G401 (cell line): ENCODE results near the gene OGG1. TPM values are rescaled to one million over a fixed set of nuclear protein-coding genes. Genes with fewer than 3 reads are reported as not detected.

Source experiments
- DNase-seq: peaks from one replicate; pipeline ENCODE4 v3.0.0-alpha.2; 2015; ENCODE audit warnings: low spot score
- in situ Hi-C: cut with HindIII; loops from 2 replicates; pipeline ENCODE4 v1.10.0; 2016; ENCODE audit warnings: low sequenced_read_pairs, mixed read lengths
- total RNA-seq: library from RNA; depleted of rRNA; stranded (reverse); fragments of >200 nt; shearing (Covaris generic); gene quantifications from 2 replicates; pipeline ENCODE4 v1.2.3, GENCODE V29; 2014

Gene OGG1
- total RNA-seq, 1 experiment from 2014 or later = 35.3 TPM

DNA sequence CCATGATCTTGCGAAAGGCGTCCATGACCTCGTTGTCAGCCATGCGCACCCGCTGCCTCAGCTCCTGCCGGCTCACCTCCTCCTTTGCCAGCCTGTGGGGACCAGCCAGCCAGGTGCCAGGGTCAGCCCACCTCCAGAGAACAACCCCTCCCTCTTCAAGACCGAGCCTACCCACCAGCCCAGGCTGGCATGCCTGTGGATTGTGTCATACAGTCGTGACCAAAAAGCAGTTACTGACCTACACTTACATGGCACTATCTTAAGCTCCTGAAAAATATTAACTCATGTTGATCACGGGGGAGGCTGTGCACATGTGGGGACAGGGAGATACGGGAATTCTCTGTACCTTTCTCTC lies 30.7 kb downstream of the OGG1 start:
- in situ Hi-C loops = no loop called here
- DNase-seq = no peak

DNA sequence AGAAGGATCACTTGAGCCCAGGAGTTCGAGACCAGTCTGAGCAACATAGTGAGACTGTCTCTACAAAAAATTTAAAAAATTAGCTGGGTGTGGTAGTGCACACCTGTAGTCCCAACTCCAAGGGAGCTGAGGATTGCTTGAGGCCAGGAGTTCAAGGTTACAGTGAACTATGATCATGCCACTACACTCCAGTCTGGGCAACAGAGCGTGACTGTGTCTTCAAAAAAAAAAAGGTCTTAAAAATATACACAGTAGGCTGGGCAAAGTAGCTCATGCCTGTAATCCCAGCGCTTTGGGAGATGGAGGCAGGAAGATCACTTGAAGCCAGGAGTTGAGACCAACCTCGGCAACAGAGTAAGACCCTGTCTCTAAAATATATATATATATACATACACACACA lies 31.2 kb downstream of the OGG1 start:
- DNase-seq = no peak
- in situ Hi-C loops = no loop called here

DNA sequence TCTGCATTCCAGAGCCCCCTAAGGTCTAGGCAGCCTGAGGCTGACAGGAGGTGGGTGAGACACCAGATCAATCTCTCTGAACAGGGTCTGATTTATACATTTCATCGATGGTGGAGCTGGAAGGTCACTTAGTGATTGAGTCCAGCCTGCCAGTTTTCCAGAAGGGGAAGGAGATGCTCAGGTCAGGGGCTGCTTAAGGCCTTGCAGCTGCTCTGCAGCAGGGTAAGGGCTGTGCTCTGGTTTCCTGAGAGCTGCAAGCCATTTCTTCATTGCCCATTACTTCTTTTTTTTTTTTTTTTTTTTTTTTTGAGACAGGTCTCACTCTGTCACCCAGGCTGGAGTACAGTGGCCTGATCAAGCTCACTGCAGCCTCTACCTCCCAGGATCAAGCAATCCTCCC lies 31.8 kb downstream of the OGG1 start:
- no peak for DNase-seq
- in situ Hi-C loops = no loop called here

DNA sequence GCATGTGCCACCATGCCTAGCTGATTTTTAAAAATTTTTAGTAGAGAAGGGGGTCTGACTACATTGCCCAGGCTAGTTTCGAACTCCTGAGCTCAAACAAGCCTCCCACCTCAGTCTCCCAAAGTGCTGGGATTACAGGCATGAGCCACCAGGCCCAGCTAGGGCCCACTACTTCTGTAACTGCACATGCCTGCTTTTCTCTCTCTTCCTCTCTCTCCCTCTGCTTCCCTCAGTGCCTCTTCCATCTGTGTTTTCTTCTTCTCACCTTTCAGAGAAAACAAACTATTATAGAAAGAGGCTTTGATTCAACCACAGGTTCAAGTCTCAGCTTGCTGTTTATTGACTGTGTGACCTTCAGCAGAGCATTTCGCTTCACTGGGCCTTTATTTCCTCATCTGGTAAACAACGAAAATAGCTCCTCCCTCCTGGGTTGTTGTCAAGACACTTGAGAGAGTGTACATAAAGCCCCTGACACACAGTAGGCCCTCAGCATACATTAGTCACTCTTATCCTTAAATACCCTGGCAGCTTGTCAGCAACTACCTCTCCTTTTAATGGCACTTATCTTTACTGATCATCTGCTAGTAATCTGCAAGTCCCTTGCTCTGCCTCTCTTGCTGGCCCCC lies 32.3 kb downstream of the OGG1 start:
- in situ Hi-C loops = no loop called here
- no peak for DNase-seq

DNA sequence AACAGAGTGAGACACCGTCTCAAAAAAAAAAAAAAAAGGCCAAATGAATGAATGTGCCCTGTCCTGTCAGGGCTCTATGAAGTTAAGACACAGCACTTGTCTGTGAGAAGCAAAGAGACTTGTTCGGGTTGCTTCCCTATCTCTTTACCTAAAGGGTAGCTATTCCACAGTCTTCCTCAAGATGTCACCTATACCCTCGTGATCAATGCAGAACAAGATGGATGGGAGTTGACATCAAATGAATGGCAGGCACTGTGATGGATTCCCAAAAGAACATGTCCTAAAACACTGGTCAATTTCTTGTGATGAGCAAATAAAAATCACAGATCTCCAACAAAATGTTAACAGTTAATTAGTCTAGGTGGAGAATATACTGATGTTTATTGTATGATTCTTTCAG lies 33.0 kb downstream of the OGG1 start:
- DNase-seq = no peak
- in situ Hi-C loops = no loop called here

DNA sequence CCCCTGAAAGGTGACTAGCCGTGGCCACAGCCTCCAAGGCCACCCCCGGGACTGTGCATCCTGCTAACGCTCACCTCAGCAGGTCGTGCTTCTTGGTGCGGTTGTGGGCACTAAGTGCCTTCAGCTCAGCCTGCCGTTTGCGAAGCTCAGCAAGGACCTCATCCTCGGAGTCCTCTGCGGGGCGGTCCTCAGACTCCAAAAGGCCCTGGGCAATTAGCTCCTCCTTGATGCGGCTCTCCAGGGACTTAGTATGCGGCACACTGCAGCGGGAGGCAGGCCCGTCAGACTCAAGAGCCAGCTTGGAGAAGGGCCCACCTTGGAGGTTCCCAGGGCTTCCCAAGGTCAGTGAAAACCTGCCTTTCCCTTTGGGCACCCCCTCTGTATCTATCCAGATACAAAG lies 34.2 kb downstream of the OGG1 start:
- in situ Hi-C loops = no loop called here
- DNase-seq = no peak

DNA sequence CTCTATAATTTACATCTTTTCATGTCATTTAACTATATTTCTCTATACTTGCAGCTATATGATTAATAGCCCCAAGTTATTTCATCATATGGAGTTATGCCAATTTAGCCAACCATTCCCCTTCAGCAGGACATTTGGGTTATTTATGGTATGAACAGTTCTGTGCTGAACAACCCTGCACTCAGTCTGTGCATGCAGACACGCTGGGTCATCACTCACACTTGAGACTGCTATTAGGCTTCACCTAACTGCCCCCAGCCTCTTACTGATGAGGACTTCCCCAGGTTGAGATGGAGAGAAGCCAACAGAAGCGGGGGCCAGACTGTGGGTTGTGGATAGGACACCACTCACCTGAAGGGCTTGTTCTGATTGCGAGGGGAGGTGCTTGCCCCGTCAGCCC lies 35.2 kb downstream of the OGG1 start:
- DNase-seq = no peak
- in situ Hi-C loops = no loop called here

DNA sequence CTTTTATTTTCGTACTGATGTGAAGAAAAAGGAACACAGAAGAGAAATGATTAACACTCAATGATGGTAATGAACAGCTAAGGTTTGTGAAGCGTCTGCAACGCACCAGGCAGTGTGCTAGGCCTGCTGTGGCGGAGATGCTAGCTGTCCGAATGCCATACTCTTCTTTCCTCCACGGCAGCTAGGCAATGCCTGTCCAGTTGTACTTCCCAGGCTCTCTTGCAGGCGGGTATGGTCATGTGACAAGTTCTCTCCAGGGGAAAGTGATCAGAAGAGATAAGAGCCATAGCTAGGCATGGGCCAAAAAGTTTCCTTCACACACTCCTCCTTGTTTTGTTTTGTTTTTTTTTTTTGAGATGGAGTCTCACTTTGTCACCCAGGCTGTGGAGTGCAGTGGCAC lies 35.9 kb downstream of the OGG1 start:
- in situ Hi-C loops = no loop called here
- DNase-seq = no peak

DNA sequence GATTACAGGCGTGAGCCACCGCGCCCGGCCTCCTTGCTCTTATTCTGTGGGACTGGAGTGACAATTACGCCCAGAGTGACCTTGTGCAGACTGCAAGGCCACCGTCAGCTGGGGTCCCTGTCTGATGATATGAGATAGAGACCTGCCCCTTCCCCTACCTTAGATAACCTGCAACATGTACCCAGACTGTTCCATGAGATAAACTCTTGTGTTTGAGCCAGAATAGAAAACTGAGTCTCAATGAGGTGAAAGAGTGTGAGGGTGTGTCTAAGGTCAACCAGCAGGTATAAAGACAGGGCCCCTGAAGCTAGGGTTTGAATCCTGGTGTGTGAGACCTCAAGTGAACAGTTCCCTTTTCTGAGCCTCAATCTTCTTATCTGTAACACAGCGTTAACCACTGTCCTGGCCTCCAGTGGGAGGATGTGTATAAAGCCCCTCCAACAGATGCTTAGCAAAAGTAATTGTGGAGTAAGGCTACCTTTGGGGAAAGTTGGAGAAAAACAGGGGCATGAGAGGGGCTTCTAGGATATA lies 36.5 kb downstream of the OGG1 start:
- in situ Hi-C loops = no loop called here

DNA sequence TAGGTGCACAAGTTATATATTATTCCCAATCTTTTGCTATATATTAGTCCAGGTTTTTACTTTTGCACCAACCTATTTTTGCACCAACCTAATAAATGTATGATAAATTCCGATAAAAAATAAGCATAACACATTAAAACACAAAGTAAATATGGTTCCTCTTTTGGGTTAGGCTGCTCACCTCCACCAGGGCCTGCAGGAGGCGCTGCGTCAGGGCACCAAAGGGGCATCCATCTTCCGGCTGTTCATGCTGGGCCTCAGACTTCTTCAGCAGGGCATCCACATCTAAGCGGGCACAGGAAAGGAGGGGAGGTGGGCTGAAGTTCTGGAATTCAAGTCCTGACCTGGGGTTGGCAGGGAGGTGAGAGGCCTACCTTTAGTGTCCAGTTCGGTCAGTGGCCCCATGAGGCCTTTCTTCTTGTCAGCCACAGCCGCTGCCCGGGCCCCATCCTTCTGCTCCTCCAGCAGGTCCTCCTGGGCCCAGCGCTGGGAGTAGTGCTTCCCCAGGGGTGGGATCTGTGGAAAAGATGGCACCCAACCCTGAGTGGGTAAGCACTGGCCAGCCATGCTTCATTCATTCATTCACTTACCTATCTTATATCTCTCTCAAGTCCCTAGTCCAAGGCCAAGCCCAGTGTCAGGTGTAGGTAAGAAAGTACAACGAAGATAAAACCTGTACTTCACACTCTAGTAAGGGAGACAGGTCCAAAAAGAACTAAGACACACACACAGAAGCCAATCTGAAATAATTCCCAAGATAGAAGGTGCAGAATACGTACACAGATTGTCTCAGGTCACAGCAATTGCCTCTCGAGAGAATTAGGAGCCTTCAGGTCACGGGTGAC lies 37.3 kb downstream of the OGG1 start:
- in situ Hi-C loops = no loop called here
- no peak for DNase-seq

More for the DNA sequence above, 36.5 kb downstream of the OGG1 start:
- no peak for DNase-seq

DNA sequence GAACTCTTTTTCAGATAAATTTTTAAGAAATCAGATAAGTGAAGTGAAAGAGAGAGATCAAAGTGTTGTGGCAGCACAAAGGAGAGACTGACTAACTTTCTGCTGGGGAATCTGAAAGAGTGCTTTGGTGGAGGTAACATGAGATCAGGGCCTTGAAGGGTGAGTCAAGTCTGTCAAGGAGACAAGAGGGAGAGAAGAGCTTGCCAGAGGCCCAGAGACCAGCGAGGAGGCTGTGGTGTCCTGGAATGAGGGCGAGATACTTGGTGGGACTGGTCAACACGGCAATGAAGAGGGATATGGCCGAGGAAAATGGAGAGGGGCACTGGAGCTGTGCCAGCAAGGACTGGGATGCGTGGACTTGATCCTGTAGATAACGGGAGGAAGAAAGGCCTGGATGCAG lies 38.0 kb downstream of the OGG1 start:
- DNase-seq = no peak
- in situ Hi-C loops = no loop called here

DNA sequence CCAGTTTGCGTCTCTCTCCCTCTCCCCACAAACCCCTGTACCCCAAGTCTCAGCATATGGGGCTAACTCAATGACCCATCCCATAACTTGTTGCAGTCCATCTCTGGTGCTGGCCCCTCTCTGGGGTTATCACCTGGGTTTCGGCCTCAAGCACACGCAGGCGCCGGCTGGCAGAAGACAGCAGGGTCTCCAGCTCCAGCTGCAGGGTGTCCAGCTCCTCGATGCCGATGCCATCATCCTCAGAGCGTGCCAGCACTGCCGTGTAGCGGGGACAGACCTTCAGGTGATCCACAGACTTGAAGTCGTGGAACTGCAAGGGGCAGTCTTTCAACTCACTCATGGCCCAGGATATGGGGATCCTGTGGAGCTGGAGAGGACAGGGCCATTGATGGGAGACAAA lies 41.4 kb downstream of the OGG1 start:
- no peak for DNase-seq
- in situ Hi-C loops = no loop called here

DNA sequence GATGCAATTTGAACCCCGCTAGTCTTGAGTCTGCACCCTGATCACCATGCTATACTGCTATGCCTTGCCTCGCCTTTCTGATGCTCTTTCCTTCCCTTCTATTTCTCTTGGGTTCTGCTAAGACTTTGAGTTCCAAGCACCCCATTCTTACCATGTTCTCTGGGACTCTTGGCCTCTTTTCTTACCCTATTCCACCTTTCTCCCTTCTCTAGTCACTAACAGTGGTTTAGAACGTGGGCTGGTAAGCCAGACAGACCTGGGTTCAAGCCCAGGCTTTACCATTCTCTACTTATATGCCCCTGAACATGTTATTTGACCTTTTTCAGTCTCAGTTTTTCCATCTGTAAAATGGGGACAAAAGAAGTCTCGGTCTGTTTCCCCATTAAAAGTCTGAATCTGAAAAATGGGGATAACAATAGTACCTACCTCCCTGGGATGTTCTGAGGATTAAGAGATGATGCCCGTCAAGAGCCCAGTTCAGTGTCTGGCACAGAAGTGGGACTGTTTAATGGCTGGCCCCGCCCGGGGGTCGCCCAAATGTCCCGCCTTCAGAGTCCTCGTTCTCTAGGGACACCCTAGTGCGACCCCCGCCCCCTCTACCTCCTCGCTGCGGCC lies 42.1 kb downstream of the OGG1 start:
- in situ Hi-C loops = no loop called here
- DNase-seq = no peak

DNA sequence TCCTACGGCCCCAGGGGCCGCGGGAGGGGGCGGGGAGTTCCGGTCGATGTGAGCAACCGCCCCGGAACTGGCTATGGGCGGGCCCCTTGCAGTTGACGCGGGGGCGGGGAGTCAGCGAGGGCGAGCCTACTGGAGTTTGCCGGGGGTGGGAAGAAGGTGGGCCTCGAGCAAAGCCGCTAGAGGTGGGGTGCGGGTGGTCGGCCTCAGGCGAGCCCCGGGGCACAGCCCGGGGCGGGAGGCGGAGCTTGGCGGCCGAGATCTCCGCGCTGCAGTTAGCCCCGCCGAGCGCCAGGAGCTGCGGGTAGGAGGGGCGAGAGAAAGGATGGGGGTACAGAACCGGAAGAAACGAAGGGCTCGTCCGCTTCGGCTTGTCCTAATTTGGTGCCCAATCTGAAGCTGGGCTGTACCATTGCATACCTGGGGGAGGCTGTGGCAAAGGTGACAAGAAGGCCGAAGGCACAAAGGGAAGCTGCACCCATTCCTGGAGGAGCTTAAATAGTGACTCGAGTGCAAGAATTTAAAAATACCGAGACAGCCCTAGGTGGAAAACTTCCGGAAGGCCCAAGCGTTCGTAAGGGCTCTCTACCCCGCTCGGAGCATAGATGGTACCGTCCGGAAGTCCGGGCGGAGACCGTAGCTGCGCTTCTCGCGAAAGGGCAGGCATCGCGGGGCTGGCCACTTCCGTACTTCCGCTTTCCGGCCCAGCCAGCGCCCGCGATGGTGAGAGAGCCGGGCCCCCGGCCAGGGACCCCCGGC lies 42.8 kb downstream of the OGG1 start, which contains the start of the genes ARPC4 and TADA3:
Gene ARPC4, plus strand, starts transcription at position 678 of the 756 bp plus-strand sequence. Its CDS starts 40 bp downstream, at position 718.
Gene TADA3, minus strand, starts transcription at position 69 of the 756 bp plus-strand sequence. CDS start 1,007 bp downstream, outside the sequence.
- in situ Hi-C loops = no loop called here

DNA sequence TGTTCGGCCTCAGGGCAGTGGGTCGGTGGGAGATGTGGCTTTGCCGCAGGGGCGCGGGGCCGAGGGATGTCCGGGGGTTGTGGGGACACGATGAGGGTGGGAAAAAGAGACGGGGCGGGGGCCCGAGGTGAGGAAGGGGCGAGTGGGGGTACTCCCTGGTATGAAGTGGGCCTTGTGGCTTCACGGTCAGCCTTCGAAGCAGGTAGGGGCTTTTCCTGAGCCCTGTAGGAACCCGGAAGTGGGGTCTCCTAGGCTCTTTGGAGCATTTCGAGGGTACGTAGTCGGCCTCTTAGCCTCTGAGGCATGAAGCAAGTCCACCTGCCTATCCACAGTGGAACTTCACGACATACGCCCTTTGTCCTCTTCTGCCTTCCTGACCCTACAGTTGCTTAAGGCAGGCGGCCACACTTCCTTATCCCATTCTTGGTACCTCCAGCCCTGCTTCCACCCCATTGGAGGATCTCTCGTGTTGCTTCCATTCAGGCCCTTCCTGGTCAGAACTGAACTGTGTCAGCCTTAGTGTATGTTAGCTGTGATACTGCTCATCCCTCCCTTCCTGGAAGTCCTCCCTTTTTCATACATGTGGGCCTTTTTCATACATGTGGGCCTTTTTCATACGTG lies 43.5 kb downstream of the OGG1 start:
- DNase-seq = peak; percentile 25

More for the DNA sequence above, 42.8 kb downstream of the OGG1 start, which contains the start of the genes ARPC4 and TADA3:
- DNase-seq = peak; percentile 96

DNA sequence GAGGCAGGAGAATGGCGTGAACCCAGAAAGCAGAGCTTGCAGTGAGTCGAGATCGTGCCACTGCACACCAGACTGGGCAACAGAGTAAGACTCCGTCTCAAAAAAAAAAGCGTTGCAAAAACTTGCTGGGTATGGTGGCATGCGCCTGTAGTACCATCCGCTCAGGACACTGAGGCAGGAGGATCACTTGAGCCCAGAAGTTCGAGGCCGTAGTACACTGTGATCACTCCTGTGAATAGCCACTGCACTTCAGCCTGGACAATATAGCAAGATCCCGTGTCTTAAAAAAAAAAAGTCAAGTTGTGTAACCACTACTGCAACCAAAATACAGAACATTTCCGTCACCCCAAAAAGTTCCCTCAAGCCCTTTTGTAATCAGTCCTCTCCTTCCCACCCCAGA lies 44.6 kb downstream of the OGG1 start:
- in situ Hi-C loops = no loop called here
- DNase-seq = no peak

More for the DNA sequence above, 43.5 kb downstream of the OGG1 start:
- in situ Hi-C loops = no loop called here

DNA sequence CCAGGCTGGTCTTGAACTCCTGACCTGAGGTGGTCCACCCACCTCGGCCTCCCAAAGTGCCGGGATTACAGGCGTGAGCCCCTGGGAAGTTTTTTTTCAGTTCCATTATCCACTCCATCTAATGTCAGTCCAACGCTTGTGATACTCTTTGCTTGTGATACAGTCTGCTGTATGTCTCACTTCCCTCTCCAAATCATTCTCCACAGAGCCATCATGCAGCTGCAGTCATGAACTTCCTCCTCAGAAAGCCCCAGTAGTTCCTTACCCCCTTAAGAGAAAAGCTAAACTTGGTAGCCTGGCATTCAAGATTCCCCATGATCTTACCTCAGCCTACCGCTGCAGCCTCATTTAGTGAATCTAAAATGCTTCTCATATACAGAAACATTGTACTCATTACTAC lies 45.5 kb downstream of the OGG1 start:
- in situ Hi-C loops = no loop called here
- no peak for DNase-seq

DNA sequence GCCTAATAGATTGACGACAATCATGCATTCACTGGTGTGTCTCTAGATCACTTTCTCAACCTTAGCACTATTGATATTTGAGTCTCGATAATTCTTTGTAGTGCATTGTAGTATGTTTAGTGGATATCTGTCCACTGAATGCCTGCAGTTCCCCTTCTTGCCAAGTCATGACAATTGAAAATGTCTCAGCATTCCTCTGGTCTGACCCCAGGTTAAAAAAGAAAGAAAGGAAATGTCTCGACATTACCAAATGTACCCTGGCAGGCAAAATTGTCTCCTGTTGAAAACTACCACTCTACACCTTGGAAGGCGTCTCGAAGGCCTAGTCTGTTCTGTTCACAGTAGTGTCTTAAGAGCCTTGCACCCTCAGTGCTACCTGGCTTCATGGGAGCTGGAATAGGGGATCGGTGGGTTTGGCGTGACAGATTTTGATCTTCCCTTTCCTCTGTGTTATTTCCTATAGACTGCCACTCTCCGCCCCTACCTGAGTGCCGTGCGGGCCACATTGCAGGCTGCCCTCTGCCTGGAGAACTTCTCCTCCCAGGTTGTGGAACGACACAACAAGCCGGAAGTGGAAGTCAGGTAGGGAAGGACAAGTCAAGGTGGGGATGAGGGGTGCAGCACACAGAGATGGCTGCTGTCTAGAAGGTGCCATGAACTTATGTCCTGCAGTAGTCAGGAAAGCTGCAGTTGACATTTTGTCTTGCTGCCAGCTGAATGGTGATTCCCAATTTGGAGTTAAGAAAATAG lies 47.6 kb downstream of the OGG1 start:
- in situ Hi-C loops = no loop called here
- no peak for DNase-seq
